Smooth muscle cell (in vitro differentiated cells): ENCODE data around the gene AQP1. TPM values are rescaled to one million over a fixed set of nuclear protein-coding genes. Genes with fewer than 3 reads are reported as not detected.

ENCODE experiments used
- DNase-seq: peaks from one replicate; lab custom pipeline; 2025; ENCODE audit not compliant: unreplicated experiment; lab: John Stamatoyannopoulos, UW
- H2AFZ ChIP-seq: fragments of 200-600 bp; sonication (generic); 2 replicates; pipeline ENCODE4 v1.6.0; 2016; ENCODE audit warnings: antibody characterized with exemption, low read depth, mild to moderate bottlenecking
- H3F3A ChIP-seq: fragments of 200-600 bp; sonication (generic); 2 replicates; pipeline ENCODE4 v1.6.0; 2017; ENCODE audit warnings: antibody characterized with exemption, low read depth
- H3K27ac ChIP-seq: fragments of 200-600 bp; sonication (generic); 2 replicates; pipeline ENCODE4 v1.5.1; 2016; ENCODE audit warnings: low read depth, mild to moderate bottlenecking
- H3K27me3 ChIP-seq: fragments of 200-600 bp; sonication (generic); 2 replicates; pipeline ENCODE4 v1.6.1; 2016; ENCODE audit warnings: low read depth, mild to moderate bottlenecking
- H3K36me3 ChIP-seq: fragments of 200-600 bp; sonication (generic); 2 replicates; pipeline ENCODE4 v1.5.1; 2016; ENCODE audit warnings: low read depth
- H3K4me1 ChIP-seq: fragments of 200-600 bp; sonication (generic); 2 replicates; pipeline ENCODE4 v1.5.1; 2016; ENCODE audit warnings: low read depth
- H3K4me2 ChIP-seq: fragments of 200-600 bp; sonication (generic); 2 replicates; pipeline ENCODE4 v1.6.0; 2016; ENCODE audit warnings: mild to moderate bottlenecking
- H3K4me3 ChIP-seq: fragments of 200-600 bp; sonication (generic); 2 replicates; pipeline ENCODE4 v1.5.1; 2016; ENCODE audit warnings: mild to moderate bottlenecking
- H3K79me2 ChIP-seq: fragments of 200-600 bp; sonication (generic); 2 replicates; pipeline ENCODE4 v1.6.0; 2016; ENCODE audit warnings: low read depth, mild to moderate bottlenecking
- H3K9ac ChIP-seq: fragments of 200-600 bp; sonication (generic); 2 replicates; pipeline ENCODE4 v1.6.0; 2016; ENCODE audit warnings: low read depth
- H3K9me3 ChIP-seq: fragments of 200-600 bp; sonication (generic); replicated peaks from 2 replicates; pipeline ENCODE4 v1.5.1; 2016; ENCODE audit warnings: low read depth
- H4K20me1 ChIP-seq: fragments of 200-600 bp; sonication (generic); 2 replicates; pipeline ENCODE4 v1.6.0; 2016; ENCODE audit warnings: low read depth
- CTCF ChIP-seq: fragments of 200-600 bp; sonication (generic); IDR thresholded peaks from 2 replicates; pipeline ENCODE4 v1.5.1; 2017; ENCODE audit warnings: borderline replicate concordance, mild to moderate bottlenecking, antibody characterized with exemption; ENCODE audit not compliant: insufficient read depth, poor library complexity, severe bottlenecking
- WGBS: methylation state at CpG from one replicate; pipeline ENCODE4 v1.1.7; 2016; ENCODE audit warnings: low lambda C conversion rate; 5-methylcytosine and 5-hydroxymethylcytosine counted together
- polyA plus RNA-seq: library from polyadenylated mRNA; unstranded; fragments of >200 nt; fragmentation: Nextera tagmentation; extraction: Ambion mirVana; gene quantifications from 2 replicates; pipeline ENCODE4 v1.2.1, GENCODE V29; 2016
- total RNA-seq: library from RNA; depleted of rRNA; stranded (reverse); fragments of >200 nt; gene quantifications from 2 replicates; pipeline ENCODE4 v1.2.3, GENCODE V29; 2014

The AQP1 gene
- total and polyA plus RNA-seq, 2 experiments from 2014 or later = 2,330 to 2,747 TPM

DNA sequence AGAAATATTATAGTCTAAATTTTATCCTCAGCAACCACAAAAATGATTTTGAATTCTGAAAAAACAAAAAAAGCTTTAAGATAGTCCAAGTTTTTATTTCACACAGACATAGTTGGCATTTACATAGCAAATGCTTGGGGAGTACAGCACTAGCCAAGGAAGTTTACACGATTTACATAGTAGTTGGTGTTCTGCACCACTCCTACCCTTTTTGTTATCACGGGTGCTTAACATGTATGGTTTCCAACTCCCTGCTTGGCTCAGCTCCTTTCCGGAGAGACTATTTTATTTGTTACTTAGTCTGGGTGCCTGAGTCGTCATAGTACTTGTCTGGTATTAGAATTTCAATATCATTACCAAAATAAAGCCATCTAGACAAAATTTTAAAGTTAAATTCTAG, 43.3 kb downstream of the AQP1 start:
- Histone ChIP-seq H3K9ac (no peak overlapping the region), H3K4me2 (no peak overlapping the region), H2AFZ (no peak overlapping the region), H3F3A (no peaks in the 10 kb centered on the region), H3K27me3 (peaks cover 3% of the 10 kb centered on the region), H3K4me3 (no peak overlapping the region), H3K79me2 (no peaks in the 10 kb centered on the region), H4K20me1 (no peaks in the 10 kb centered on the region), H3K4me1 (no peaks in the 10 kb centered on the region), H3K36me3 (no peaks in the 10 kb centered on the region), H3K9me3 (no peaks in the 10 kb centered on the region), H3K27ac (no peak overlapping the region)
- TF ChIP-seq CTCF = no peak
- 70% methylated on average over 4 of the region's 4 CpGs for WGBS
- DNase-seq = no peak

- no peak for TF ChIP-seq CTCF
- Histone ChIP-seq H3K4me1 (no peaks in the 10 kb centered on the region), H3K9ac (no peak overlapping the region), H3K9me3 (no peaks in the 10 kb centered on the region), H3K36me3 (no peaks in the 10 kb centered on the region), H3K79me2 (no peaks in the 10 kb centered on the region), H4K20me1 (no peaks in the 10 kb centered on the region), H2AFZ (no peak overlapping the region), H3K4me3 (no peak overlapping the region), H3K4me2 (no peak overlapping the region), H3K27ac (no peak overlapping the region), H3F3A (no peaks in the 10 kb centered on the region), H3K27me3 (no peaks in the 10 kb centered on the region)
- 97% methylated on average over 1 of the region's 1 CpG for WGBS
- DNase-seq = no peak
Measured at GRCh38 chr7:30956704-30957103, 45.1 kb downstream of the AQP1 start.

- H4K20me1 ChIP-seq = no peaks in the 10 kb centered on the region
Measured at GRCh38 chr7:30963842-30964241, 52.2 kb downstream of the AQP1 start, which contains the start of gene GHRHR. GHRHR (plus strand) TSS chr7:30963953; CDS start chr7:30964069, 116 bp downstream.

More at GRCh38 chr7:30963842-30964241, 52.2 kb downstream of the AQP1 start, which contains the start of gene GHRHR:
- DNase-seq = no peak
- no peak within 1 kb of the TSS for H3K9ac ChIP-seq
- WGBS = 86% methylated on average over 11 of the region's 11 CpGs
- H3K27me3 ChIP-seq = peaks cover 7% of the 10 kb centered on the region
- H3K4me3 ChIP-seq = no peak within 1 kb of the TSS
- H3K79me2 ChIP-seq = no peaks in the 10 kb centered on the region
- H3K9me3 ChIP-seq = no peaks in the 10 kb centered on the region
- H2AFZ ChIP-seq = no peak within 1 kb of the TSS
- H3K4me1 ChIP-seq = no peaks in the 10 kb centered on the region
- H3F3A ChIP-seq = no peaks in the 10 kb centered on the region
- TF ChIP-seq CTCF = no peak
- no peaks in the 10 kb centered on the region for H3K36me3 ChIP-seq
- H3K4me2 ChIP-seq = no peak within 1 kb of the TSS
- H3K27ac ChIP-seq = no peak within 1 kb of the TSS
